Fibroblast of skin of back (primary cell): ENCODE data around the gene ZMIZ1.

Experiments
- DNase-seq: peaks from one replicate; pipeline ENCODE4 v3.0.0-alpha.2; 2013

ZMIZ1 gene

GRCh38 chr10:79099898-79100448 is 31.2 kb downstream of the ZMIZ1 start:
- no peak for DNase-seq

GRCh38 chr10:79100771-79101170 is 32.0 kb downstream of the ZMIZ1 start:
- DNase-seq, result no peak

DNA sequence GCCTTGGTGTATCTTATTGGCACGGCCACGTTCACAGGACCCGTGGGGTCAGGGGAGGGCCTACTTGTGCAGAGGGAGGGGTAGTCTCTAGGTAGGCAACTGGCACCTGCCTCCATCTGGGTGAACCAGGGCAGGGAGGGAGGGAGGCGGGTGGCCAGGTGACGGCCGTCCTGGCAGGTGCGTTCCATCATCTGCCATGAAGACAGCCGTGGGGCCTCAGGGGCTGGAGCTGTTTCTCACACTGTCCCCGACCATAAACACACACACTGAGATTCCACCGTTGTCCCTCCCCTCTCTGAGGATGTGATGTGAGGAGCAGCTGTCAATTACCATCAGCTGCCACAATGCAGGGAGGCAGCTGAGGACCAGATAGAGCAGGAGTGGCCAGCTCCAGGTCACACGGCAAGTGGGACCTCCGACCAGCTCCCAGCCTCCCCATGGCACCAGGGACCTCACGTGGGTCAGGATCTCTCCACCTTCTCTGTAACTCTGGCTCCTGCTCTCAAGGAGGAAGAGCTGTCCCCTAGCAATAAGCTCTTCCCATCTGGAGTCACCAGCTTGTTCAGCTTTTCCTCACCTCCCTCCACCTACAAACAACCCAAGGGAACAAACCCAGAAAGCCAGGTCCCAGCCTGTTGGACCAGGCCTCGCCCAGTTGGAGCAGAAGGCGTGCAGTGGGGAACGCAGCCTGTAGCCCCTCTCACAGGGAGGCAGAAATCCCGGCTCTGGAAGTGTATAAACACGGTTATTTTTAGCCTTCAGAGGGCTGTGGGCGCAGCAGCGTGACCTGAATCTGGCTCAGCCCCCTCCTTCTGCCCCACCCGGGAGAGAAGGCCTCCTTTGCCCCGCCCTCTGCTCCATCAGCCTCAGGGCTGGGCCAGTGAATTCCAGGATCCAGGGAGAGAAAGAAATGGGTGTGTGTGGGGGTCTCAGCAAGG is 33.1 kb downstream of the ZMIZ1 start:
- peak; percentile 73 for DNase-seq

DNA sequence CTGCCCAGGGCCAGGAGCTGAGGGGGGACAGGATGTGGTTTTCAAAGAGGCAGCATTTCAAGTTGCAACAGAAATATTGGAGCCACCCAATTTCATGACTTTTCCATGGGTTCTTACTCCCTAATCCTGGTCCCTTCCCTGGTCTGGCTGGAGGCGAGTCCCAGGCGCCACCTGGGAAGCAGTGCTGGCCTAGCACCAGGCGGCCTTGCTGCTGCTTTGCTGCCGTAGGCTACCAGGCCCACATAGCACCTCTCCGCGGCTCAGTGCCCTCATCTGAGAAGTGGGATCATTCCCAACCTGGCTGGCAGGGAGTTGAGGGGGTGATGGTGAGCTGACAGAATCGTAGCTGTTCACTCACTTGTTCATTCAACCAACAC is 33.7 kb downstream of the ZMIZ1 start:
- no peak for DNase-seq

DNA sequence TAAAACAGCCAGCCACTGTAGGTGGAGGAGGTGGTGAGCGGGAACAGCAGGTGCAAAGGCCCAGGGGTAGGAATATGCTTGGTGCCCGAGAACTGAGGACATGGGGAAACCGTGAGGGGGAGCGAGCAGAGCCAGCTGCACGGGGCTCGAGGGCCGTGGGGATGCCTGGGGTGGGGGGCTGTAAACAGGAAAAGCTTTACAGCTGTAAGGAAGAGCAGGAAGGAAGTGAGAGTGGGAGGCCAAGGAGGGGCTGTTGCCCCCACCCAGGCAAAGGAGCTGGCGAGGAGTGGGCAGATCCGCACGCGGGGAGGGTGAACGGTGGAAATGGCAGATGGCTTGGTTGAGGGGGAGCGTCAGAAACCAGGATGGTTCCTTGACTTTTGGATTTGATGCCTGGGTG is 34.4 kb downstream of the ZMIZ1 start:
- DNase-seq, result no peak

- no peak for DNase-seq
Measured at GRCh38 chr10:79103585-79103984, 34.8 kb downstream of the ZMIZ1 start.

- no peak for DNase-seq
Measured at GRCh38 chr10:79105150-79105739, 36.5 kb downstream of the ZMIZ1 start.

GRCh38 chr10:79105818-79106217 is 37.1 kb downstream of the ZMIZ1 start:
- no peak for DNase-seq

GRCh38 chr10:79106256-79107050 is 37.7 kb downstream of the ZMIZ1 start:
- DNase-seq, result no peak

- no peak for DNase-seq
Measured at GRCh38 chr10:79107736-79108264, 39.0 kb downstream of the ZMIZ1 start.

- DNase-seq, result no peak
Measured at GRCh38 chr10:79108728-79109127, 40.0 kb downstream of the ZMIZ1 start.

- DNase-seq, result peak; percentile 33
Measured at GRCh38 chr10:79111427-79111826, 42.7 kb downstream of the ZMIZ1 start.

- DNase-seq, result no peak
Measured at GRCh38 chr10:79111846-79112614, 43.3 kb downstream of the ZMIZ1 start.

- peak; percentile 62 for DNase-seq
Measured at GRCh38 chr10:79112881-79113431, 44.2 kb downstream of the ZMIZ1 start.

GRCh38 chr10:79113827-79114226 is 45.1 kb downstream of the ZMIZ1 start:
- DNase-seq, result no peak

DNA sequence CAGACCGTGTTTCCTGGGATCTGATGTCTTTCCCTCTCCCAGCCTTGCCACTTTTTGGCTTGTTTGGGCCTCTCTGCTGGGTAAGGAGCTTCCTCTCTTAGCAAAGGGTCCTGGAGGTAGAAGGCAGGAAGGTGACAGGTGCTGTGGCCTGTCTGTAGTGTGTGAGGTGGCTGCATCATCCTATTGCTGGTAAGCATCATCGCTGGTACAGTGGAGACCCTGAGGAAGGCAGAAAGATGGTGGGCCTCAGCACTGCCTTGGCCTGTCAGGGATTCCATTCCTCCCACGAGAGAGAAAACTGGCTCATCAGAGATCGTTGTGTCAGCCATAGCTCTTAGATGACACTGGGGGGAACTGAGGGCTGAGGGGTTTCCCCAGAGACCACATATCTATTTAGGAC is 46.5 kb downstream of the ZMIZ1 start:
- DNase-seq, result no peak

- DNase-seq, result no peak
Measured at GRCh38 chr10:79116368-79116767, 47.6 kb downstream of the ZMIZ1 start.

GRCh38 chr10:79116801-79117723 is 48.3 kb downstream of the ZMIZ1 start:
- DNase-seq, result no peak

DNA sequence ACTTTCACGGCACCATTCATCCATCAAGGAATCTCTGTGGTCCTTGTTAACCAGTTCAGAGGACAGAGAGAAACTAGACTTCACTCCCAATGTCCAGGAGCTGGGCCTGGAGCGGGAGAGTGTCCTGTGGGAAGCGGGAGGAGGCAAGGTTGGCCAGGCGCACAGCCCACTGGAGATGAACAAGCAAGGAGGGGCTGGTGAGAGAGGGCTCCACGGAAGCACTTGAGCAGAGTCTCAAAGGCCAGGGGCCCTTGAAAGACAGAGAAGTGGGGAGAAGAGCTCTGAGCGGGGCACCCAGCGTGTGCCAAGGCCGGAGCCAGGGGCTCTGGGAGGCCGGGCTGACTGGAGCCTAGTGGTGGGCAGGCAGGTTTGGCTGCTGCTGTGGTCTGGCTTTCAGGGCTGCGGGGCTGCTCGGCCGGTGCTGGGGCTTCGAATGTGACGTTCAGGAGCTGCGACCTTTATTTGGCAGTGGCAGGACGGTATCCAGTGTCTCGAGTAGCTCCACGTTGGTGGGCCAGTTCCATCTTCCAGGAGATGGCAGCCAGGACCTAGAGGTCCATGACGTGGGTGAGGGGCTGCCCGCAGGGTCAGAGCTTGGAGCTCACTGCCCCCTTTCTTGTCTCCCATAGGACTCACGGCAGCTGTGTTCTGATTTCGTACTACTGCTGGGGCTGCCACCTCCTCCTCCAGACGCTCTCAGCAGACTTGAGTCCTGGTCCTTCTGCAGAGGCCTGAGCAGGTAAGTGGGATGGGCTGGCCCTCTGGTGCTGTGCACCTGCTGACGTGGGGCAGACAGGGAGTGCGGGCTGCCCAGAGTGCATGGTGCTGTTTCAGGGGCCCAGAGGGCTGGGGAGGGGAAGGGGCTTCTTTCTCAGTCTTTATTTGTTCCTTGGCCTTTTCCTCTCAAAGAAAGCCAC is 49.8 kb downstream of the ZMIZ1 start:
- no peak for DNase-seq
